ENCODE results near the gene ICE1. TPM values are rescaled to one million over a fixed set of nuclear protein-coding genes. Genes with fewer than 3 reads are reported as not detected.
"Not testable (repeated sequence)": the region's sequence is repeated elsewhere in the genome, so short reads cannot be mapped to it uniquely, and the experiment has no call there.

ICE1 gene
- total and polyA plus RNA-seq, 12 donors, result 4.8 to 20.3 (median 18.6) TPM

GRCh38 chr5:5511904-5512416 is 89.5 kb downstream of the ICE1 start:
- WGBS, 2 donors, result 89 to 93% methylated on average over 11 of the region's 11 CpGs
- Histone ChIP-seq H3K36me3 (no peaks in the 10 kb centered on the region), H3K9me3 (no peaks in the 10 kb centered on the region), H3K4me3 (no peak overlapping the region), H3K27ac (no peak overlapping the region), H3K27me3 (peaks cover 0 to 3% (median 0%) of the 10 kb centered on the region in 7 donors), H3K4me1 (no peaks in the 10 kb centered on the region)
- ATAC-seq, result no peak
- intact Hi-C loops (cut with DNase I), result no loop called here
- no peak for TF ChIP-seq CTCF (IDR thresholded peaks at IDR 0.05)
- DNase-seq, result no peak

- H3K27ac ChIP-seq, result no peak overlapping the region
- H3K9me3 ChIP-seq, result no peaks in the 10 kb centered on the region
- intact Hi-C loops (cut with DNase I), result no loop called here
- peaks cover 0 to 3% (median 0%) of the 10 kb centered on the region in 7 donors for H3K27me3 ChIP-seq
- WGBS, 2 donors, result 37 to 41% methylated on average over 4 of the region's 4 CpGs
- DNase-seq, result no peak
- H3K4me3 ChIP-seq, result no peak overlapping the region
- no peaks in the 10 kb centered on the region for H3K36me3 ChIP-seq
- no peak for TF ChIP-seq CTCF (IDR thresholded peaks at IDR 0.05)
- no peaks in the 10 kb centered on the region for H3K4me1 ChIP-seq
- no peak for ATAC-seq
Measured at GRCh38 chr5:5512543-5512942, 90.1 kb downstream of the ICE1 start.

- H3K9me3 ChIP-seq; H3K36me3 ChIP-seq; H3K4me1 ChIP-seq; DNase-seq; H3K27me3 ChIP-seq; H3K4me3 ChIP-seq; H3K27ac ChIP-seq; intact Hi-C loops (cut with DNase I); ATAC-seq: not testable (repeated sequence)
- WGBS, 2 donors, result 92 to 94% methylated on average over 2 of the region's 4 CpGs
Measured at GRCh38 chr5:5520622-5521021, 98.1 kb downstream of the ICE1 start.

- no peaks in the 10 kb centered on the region for H3K9me3 ChIP-seq
- H3K36me3 ChIP-seq, result no peaks in the 10 kb centered on the region
- intact Hi-C loops (cut with DNase I), result no loop called here
- no peak overlapping the region for H3K4me3 ChIP-seq
- H3K27me3 ChIP-seq, result no peaks in the 10 kb centered on the region
- H3K4me1 ChIP-seq, result peaks cover 0 to 3% (median 0%) of the 10 kb centered on the region in 9 donors
- DNase-seq (no peak), ATAC-seq (no peak)
- no peak for TF ChIP-seq CTCF (IDR thresholded peaks at IDR 0.05)
- no peak overlapping the region for H3K27ac ChIP-seq
- WGBS, 2 donors, result 68 to 79% methylated on average over 5 to 6 of the region's 8 CpGs
Measured at GRCh38 chr5:5521029-5521428, 98.6 kb downstream of the ICE1 start.

GRCh38 chr5:5521478-5521877 is 99.0 kb downstream of the ICE1 start:
- no peaks in the 10 kb centered on the region for H3K36me3 ChIP-seq
- H3K4me3 ChIP-seq, result no peak overlapping the region
- H3K27ac ChIP-seq, result no peak overlapping the region
- H3K4me1 ChIP-seq, result peaks cover 0 to 3% (median 0%) of the 10 kb centered on the region in 9 donors
- no peak for TF ChIP-seq CTCF (IDR thresholded peaks at IDR 0.05)
- DNase-seq (no peak), ATAC-seq (no peak)
- intact Hi-C loops (cut with DNase I), result no loop called here
- H3K9me3 ChIP-seq, result no peaks in the 10 kb centered on the region
- WGBS, 2 donors, result 91 to 96% methylated on average over 2 of the region's 2 CpGs
- H3K27me3 ChIP-seq, result no peaks in the 10 kb centered on the region
